GM12873 (cell line): ENCODE measurements around the gene TWIST2.

ENCODE experiments used
- TF ChIP-seq, protein P1 (sequence below): IDR thresholded peaks from 2 replicates; pipeline ENCODE4 v1.5.1; 2012; ENCODE audit warnings: low read depth, mild to moderate bottlenecking, moderate library complexity, low read length, control low read depth; ENCODE audit not compliant: insufficient read depth; ENCODE audit errors: missing control alignments

Gene TWIST2

DNA sequence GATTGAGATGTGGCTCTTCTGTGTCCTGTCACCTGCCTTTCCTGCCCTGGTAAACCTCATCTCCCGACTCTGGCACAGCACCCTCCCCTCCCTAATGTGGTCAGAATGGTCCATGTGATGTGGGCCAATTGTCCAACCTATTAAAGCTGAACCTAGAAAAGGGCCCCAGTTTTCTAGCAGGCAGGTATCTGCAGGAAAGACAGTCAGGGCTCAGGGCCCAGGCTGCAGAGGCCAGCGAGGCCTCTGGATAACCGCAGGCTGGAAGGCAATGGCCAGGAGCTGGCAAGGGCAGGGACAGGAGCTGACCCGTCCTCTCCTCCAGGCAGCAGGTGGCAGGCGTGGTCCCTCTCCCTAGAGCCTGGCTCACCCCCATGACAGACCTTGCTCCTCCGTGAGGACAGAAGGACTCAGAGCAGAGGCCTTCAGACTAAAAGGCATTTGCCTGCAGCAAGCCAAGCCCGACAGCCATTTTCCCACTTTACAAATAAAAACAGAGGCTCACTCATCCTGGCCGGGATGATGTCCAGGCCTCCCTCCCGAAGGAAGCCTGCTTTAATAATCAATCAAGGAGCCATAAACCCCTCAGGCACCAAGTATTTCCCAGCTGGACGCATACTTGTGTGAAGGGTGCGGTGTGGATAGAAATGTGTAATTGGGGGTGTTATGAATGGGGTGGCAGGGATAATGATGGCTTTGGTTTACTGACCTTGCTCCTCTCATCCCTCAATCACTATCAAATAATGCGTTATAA lies 107.1 kb downstream of the TWIST2 start:
- TF ChIP-seq, protein P1, sequence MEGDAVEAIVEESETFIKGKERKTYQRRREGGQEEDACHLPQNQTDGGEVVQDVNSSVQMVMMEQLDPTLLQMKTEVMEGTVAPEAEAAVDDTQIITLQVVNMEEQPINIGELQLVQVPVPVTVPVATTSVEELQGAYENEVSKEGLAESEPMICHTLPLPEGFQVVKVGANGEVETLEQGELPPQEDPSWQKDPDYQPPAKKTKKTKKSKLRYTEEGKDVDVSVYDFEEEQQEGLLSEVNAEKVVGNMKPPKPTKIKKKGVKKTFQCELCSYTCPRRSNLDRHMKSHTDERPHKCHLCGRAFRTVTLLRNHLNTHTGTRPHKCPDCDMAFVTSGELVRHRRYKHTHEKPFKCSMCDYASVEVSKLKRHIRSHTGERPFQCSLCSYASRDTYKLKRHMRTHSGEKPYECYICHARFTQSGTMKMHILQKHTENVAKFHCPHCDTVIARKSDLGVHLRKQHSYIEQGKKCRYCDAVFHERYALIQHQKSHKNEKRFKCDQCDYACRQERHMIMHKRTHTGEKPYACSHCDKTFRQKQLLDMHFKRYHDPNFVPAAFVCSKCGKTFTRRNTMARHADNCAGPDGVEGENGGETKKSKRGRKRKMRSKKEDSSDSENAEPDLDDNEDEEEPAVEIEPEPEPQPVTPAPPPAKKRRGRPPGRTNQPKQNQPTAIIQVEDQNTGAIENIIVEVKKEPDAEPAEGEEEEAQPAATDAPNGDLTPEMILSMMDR = no peak

DNA sequence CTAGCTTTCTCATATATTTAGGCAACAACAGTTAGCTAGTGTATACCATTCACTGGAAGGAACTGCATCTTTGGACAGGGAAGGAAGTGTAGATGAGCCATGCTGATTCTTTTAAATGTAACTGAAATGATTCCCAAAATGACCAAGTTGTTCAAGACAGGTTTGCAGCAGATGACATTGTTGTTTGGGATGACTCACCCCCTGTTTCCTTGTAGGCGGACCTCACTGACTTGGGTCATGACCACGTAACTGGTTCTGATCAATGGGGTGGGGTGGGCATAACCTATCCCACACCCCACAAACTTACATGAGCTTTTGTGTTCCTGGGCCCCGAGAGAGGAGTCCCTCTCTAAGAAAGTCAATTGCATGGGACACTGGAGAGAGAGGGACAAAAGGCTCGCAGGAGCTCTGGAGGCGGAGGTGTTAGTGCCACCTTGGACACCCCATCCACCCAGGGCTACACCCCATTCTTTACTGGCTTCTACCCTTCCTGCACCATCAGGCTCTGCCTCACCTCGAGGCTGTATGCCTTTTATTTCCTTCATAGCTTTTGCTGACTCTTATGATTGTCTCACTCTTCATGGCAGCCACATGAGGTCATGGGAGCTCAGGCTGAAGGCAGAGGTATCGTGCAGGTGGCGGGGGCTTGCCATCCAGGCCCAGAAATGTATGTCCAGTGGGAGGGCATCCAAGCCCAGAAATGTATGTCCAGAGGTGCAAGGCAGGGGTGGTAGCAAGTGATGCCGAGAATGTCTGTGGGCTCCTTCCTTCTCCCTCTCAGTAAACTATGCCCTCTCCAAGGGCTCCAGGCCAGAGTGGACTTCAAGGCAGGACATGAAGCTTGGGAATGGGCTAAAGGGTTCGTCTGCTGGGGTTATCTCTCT lies 108.0 kb downstream of the TWIST2 start:
- TF ChIP-seq, protein P1 = no peak

DNA sequence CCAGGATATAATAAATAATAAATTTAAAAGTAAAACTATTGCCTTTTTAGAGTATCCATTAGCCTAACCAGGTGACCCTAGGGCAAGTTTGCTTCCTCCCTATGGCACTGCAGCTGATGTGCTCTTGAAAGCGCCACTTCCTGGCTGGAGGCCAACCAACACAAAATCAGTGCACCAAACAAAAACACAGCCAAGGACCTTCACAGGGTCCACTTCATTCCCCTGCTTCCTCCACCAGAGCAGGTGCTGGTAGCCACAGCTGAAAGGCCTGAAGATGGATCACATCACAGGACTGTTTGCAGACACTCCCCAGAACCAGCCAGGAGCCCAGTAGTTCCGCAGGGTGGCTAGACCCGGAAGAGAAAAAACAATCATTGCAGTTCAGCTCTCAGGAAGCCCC lies 108.8 kb downstream of the TWIST2 start:
- TF ChIP-seq, protein P1 = no peak
